Measurements from ENCODE around the gene ACP5. TPM values are rescaled to one million over a fixed set of nuclear protein-coding genes. Genes with fewer than 3 reads are reported as not detected.

ACP5 gene
- total RNA-seq, 4 donors from 2014 or later: 4.4 to 12.0 (median 9.8) TPM

- TF ChIP-seq POLR2AphosphoS5 (IDR thresholded peaks at IDR 0.05): no peak
- no peak for TF ChIP-seq CTCF (IDR thresholded peaks at IDR 0.05)
- TF ChIP-seq EP300 (IDR thresholded peaks at IDR 0.05): no peak
- no peak for TF ChIP-seq POLR2A (IDR thresholded peaks at IDR 0.05)
Measured at GRCh38 chr19:11552666-11553372, 24.6 kb downstream of the ACP5 start.

GRCh38 chr19:11551603-11552235, 25.7 kb downstream of the ACP5 start:
- Histone ChIP-seq H3K4me3 (peak overlapping the region in 1 of 2 donors; percentile 15), H3K27ac (peak overlapping the region; percentile 80 to 95 (median 86)), H3K4me1 (peaks cover 0 to 66% (median 3%) of the 10 kb centered on the region in 3 donors), H3K36me3 (peaks cover 0 to 89% of the 10 kb centered on the region in 2 donors), H3K9me3 (no peaks in the 10 kb centered on the region), H3K27me3 (no peaks in the 10 kb centered on the region)
- WGBS, 2 donors (ENCODE audit: low coverage in 1 of 2): 22% methylated on average over 5 of the region's 26 CpGs; no CpG with 5 or more reads in 1 of the 2 donors
- TF ChIP-seq POLR2AphosphoS5 (IDR thresholded peaks at IDR 0.05) (no peak), CTCF (IDR thresholded peaks at IDR 0.05) (peak in 2 of 4 experiments; percentile 50 to 52), POLR2A (IDR thresholded peaks at IDR 0.05) (no peak), EP300 (IDR thresholded peaks at IDR 0.05) (no peak)
- peak; percentile 85 for ATAC-seq

More at GRCh38 chr19:11552666-11553372, 24.6 kb downstream of the ACP5 start:
- no peak overlapping the region for H3K4me3 ChIP-seq
- ATAC-seq: no peak
- no peaks in the 10 kb centered on the region for H3K27me3 ChIP-seq
- H3K4me1 ChIP-seq: peaks cover 0 to 66% (median 9%) of the 10 kb centered on the region in 3 donors
- H3K36me3 ChIP-seq: peaks cover 0 to 78% of the 10 kb centered on the region in 2 donors
- WGBS, 2 donors (ENCODE audit: low coverage in 1 of 2): 71% methylated on average over 4 of the region's 20 CpGs; no CpG with 5 or more reads in 1 of the 2 donors
- H3K27ac ChIP-seq: peak overlapping the region; percentile 80 to 95 (median 86)
- no peaks in the 10 kb centered on the region for H3K9me3 ChIP-seq

GRCh38 chr19:11550265-11550664, 27.2 kb downstream of the ACP5 start:
- no peak overlapping the region for H3K4me3 ChIP-seq
- WGBS, 2 donors (ENCODE audit: low coverage in 1 of 2): 60 to 75% methylated on average over 2 to 3 of the region's 8 CpGs
- no peaks in the 10 kb centered on the region for H3K27me3 ChIP-seq
- peaks cover 0 to 88% of the 10 kb centered on the region in 2 donors for H3K36me3 ChIP-seq
- H3K27ac ChIP-seq: peak overlapping the region in 3 of 4 donors; percentile 83 to 95 (median 88)
- peaks cover 0 to 68% (median 0%) of the 10 kb centered on the region in 3 donors for H3K4me1 ChIP-seq
- H3K9me3 ChIP-seq: no peaks in the 10 kb centered on the region
- ATAC-seq: no peak
- TF ChIP-seq POLR2AphosphoS5 (IDR thresholded peaks at IDR 0.05) (no peak), POLR2A (IDR thresholded peaks at IDR 0.05) (no peak), CTCF (IDR thresholded peaks at IDR 0.05) (no peak), EP300 (IDR thresholded peaks at IDR 0.05) (no peak)

GRCh38 chr19:11549386-11549953, 28.0 kb downstream of the ACP5 start:
- WGBS, 2 donors (ENCODE audit: low coverage in 1 of 2): 50% methylated on average over 1 of the region's 24 CpGs; no CpG with 5 or more reads in 1 of the 2 donors
- TF ChIP-seq POLR2AphosphoS5 (IDR thresholded peaks at IDR 0.05) (peak; percentile 21), CTCF (IDR thresholded peaks at IDR 0.05) (no peak)
- H3K4me1 ChIP-seq: peaks cover 0 to 76% (median 0%) of the 10 kb centered on the region in 3 donors
- H3K36me3 ChIP-seq: peaks cover 0 to 88% of the 10 kb centered on the region in 2 donors
- ATAC-seq: no peak
- H3K4me3 ChIP-seq: no peak overlapping the region
- H3K27me3 ChIP-seq: no peaks in the 10 kb centered on the region
- no peaks in the 10 kb centered on the region for H3K9me3 ChIP-seq
- H3K27ac ChIP-seq: peak overlapping the region in 3 of 4 donors; percentile 64 to 95 (median 83)

Measured in gastroesophageal sphincter (tissue), 4 donors.